GM12892 (cell line): ENCODE measurements around the gene CTAG1B.

Source experiments
- POLR2A ChIP-seq: IDR thresholded peaks from 2 replicates; pipeline ENCODE4 v1.6.1; 2011; ENCODE audit warnings: low read depth, low read length, control low read depth
- POLR2AphosphoS5 ChIP-seq: IDR thresholded peaks from 2 replicates; pipeline ENCODE4 v1.6.1; 2011; ENCODE audit warnings: low read depth, low read length, control low read depth
- TAF1 ChIP-seq: IDR thresholded peaks from 2 replicates; pipeline ENCODE4 v1.6.1; 2011; ENCODE audit warnings: low read depth, mild to moderate bottlenecking, control low read depth, low read length, borderline replicate concordance

DNA sequence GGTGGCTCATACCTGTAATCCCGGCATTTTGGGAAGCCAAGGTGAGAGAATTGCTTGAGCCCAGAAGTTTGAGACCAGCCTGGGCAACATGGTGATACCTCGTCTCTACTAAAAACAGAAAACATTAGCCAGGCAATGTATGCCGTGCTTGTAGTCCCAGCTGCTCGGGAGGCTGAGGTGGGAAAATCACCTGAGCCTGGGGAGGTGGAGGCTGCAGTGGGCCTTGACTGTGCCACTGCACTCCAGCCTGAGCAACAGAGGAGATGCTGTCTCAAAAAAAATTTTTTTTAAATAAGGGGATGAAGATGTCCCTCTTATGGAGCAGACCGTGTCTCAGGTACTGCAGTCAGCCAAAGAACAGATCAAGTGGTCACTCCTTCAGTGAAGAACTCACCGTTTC, 13.5 kb downstream of the CTAG1B start:
- TF ChIP-seq POLR2A (no peak), POLR2AphosphoS5 (no peak), TAF1 (no peak)
